Gastrocnemius medialis (tissue), 4 donors: ENCODE data around the gene LMX1B.

Experiments used
- CTCF ChIP-seq, 5 experiments: fragments of 450-650 bp in 3 of 5; fragments of 200-600 bp in 2 of 5; sonication (generic) in 2 of 5; IDR thresholded peaks in 4 of 5; conservative IDR thresholded peaks in 1 of 5; 1 replicate in 4 of 5; 2 replicates in 1 of 5; pipeline ENCODE4 v1.5.1; 2016 to 2019; ENCODE audit warnings: antibody characterized with exemption in 5 of 5, mild to moderate bottlenecking in 3 of 5, moderate library complexity in 3 of 5
- POLR2A ChIP-seq, 2 donors: fragments of 450-650 bp; IDR thresholded peaks; one replicate each; pipeline ENCODE4 v1.6.1; 2017; ENCODE audit warnings: antibody characterized with exemption in 2 of 2, mild to moderate bottlenecking in 2 of 2, moderate library complexity in 2 of 2

DNA sequence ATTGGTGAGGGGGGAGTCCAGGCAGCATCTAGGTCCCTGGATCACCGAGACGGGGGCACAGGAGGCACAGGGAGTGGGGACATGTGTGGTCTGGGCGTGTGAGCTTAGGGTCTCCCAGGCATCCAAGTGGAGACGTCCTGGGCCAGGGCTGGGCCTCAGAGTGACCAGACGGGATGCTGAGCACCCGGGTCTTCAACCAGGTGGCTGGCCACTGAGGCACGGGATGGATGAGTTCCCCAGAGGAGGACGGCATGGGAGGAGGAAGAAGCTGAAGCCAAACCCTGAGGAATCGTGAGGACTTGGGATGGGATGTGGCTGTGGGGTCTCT lies 88.0 kb downstream of the LMX1B start:
- TF ChIP-seq CTCF (IDR thresholded peaks at IDR 0.05 in 4 of 5, conservative IDR thresholded peaks at IDR 0.05 in 1 of 5) (no peak), POLR2A (IDR thresholded peaks at IDR 0.05) (no peak)
